GM12878 (cell line): ENCODE results near the gene ITGA6. TPM values are rescaled to one million over a fixed set of nuclear protein-coding genes. Genes with fewer than 3 reads are reported as not detected.

Experiments
- ATAC-seq: fragments of 200-7000 bp; cut with Tn5 transposase; 3 replicates; pipeline ENCODE4 v1.9.1; 2020; ENCODE audit warnings: mild to moderate bottlenecking, moderate library complexity
- BruUV-seq: library from RNA; stranded (reverse); fragments of 400-500 nt; replicated peaks from 2 replicates; lab custom pipeline; 2021; lab: Mats Ljungman, UMichigan
- CTCF ChIA-PET: fragments of 300-600 bp; sonication (Branson Sonifier 250); formaldehyde crosslinking; extraction: SDS; loops from one replicate; lab custom pipeline; 2021; ENCODE audit warnings: inconsistent platforms; lab: Yijun Ruan, JAX
- POLR2A ChIA-PET: fragments of 350-600 bp; formaldehyde crosslinking; extraction: SDS; loops from one replicate; lab custom pipeline; 2021; ENCODE audit warnings: inconsistent platforms; lab: Charles Lee
- RAD21 ChIA-PET: fragments of 300-600 bp; sonication (Branson Sonifier 250); formaldehyde crosslinking; loops from one replicate; lab custom pipeline; 2023; ENCODE audit warnings: antibody characterized with exemption; ENCODE audit not compliant: unreplicated experiment; lab: Charles Lee
- SMC1A ChIA-PET: fragments of 300-600 bp; sonication (Branson Sonifier 250); formaldehyde crosslinking; loops from one replicate; lab custom pipeline; 2023; ENCODE audit not compliant: unreplicated experiment, uncharacterized antibody; lab: Charles Lee
- DNase-seq: peaks from one replicate; pipeline ENCODE4 v3.0.0-alpha.2; 2011; ENCODE audit warnings: low read depth, low spot score
- FAIRE-seq: peaks from 3 replicates; lab custom pipeline; 2011; peaks lifted over from hg19 to GRCh38; lab: Jason Lieb, UNC
- H2AFZ ChIP-seq: 2 replicates; pipeline ENCODE4 v1.6.0; 2011; ENCODE audit warnings: low read depth, low read length, control low read depth; ENCODE audit not compliant: control insufficient read depth
- H3K27ac ChIP-seq: 2 replicates; pipeline ENCODE4 v1.5.1; 2011; ENCODE audit warnings: control low read depth; ENCODE audit not compliant: control insufficient read depth, insufficient read depth
- H3K27me3 ChIP-seq, 2 experiments: replicated peaks in 1 of 2; 2 replicates each; pipeline versions ENCODE4 v1.6.0 to v1.6.1; 2011; ENCODE audit warnings: low read length in 1 of 2; ENCODE audit not compliant: control insufficient read depth in 2 of 2, insufficient read depth in 2 of 2
- H3K36me3 ChIP-seq, 2 experiments: 2 replicates each; pipeline ENCODE4 v1.5.1; 2011; ENCODE audit warnings: low read length in 1 of 2; ENCODE audit not compliant: control insufficient read depth in 2 of 2, insufficient read depth in 2 of 2
- H3K4me1 ChIP-seq: 2 replicates; pipeline ENCODE4 v1.6.1; 2011; ENCODE audit warnings: mild to moderate bottlenecking, low read length, moderate library complexity, mixed read lengths; ENCODE audit not compliant: control insufficient read depth, insufficient read depth
- H3K4me2 ChIP-seq: 2 replicates; pipeline ENCODE4 v1.6.0; 2011; ENCODE audit warnings: control low read depth; ENCODE audit not compliant: control insufficient read depth, insufficient read depth
- H3K4me3 ChIP-seq: fragments of 200-600 bp; sonication (generic); 2 replicates; pipeline ENCODE4 v1.5.1; 2016
- H3K79me2 ChIP-seq: 2 replicates; pipeline ENCODE4 v1.6.0; 2011; ENCODE audit warnings: low read length; ENCODE audit not compliant: control insufficient read depth, insufficient read depth
- H3K9ac ChIP-seq: 2 replicates; pipeline ENCODE4 v1.8.0; 2011; ENCODE audit warnings: low read length, control low read depth, mixed read lengths; ENCODE audit not compliant: control insufficient read depth, insufficient read depth
- H3K9me3 ChIP-seq: replicated peaks from 3 replicates; pipeline ENCODE4 v1.5.1; 2011; ENCODE audit warnings: mild to moderate bottlenecking, low read length; ENCODE audit not compliant: control insufficient read depth, insufficient read depth
- H4K20me1 ChIP-seq: 2 replicates; pipeline ENCODE4 v1.6.0; 2011; ENCODE audit not compliant: control insufficient read depth, insufficient read depth
- PML ChIP-seq: IDR thresholded peaks from 2 replicates; pipeline ENCODE4 v1.6.1; 2012; ENCODE audit warnings: low read length, inconsistent platforms
- POU2F2 ChIP-seq: IDR thresholded peaks from 3 replicates; pipeline ENCODE4 v1.6.1; 2011; ENCODE audit warnings: low read depth, mild to moderate bottlenecking, low read length, borderline replicate concordance
- TBL1XR1 ChIP-seq: IDR thresholded peaks from 2 replicates; pipeline ENCODE4 v1.6.1; 2012; ENCODE audit warnings: low read depth, low read length, improper control_type of control experiment
- ZNF24 ChIP-seq: fragments of 450-650 bp; IDR thresholded peaks from 2 replicates; pipeline ENCODE4 v1.6.1; 2017; ENCODE audit warnings: antibody characterized with exemption, mild to moderate bottlenecking
- WGBS: methylation state at CpG from one replicate; pipeline ENCODE4 v1.1.6; 2016; ENCODE audit warnings: low lambda C conversion rate; ENCODE audit not compliant: insufficient replicate concordance, insufficient coverage; ENCODE audit errors: missing lambda C conversion rate; 5-methylcytosine and 5-hydroxymethylcytosine counted together
- in situ Hi-C: fragments of 300-500 bp; cut with MboI; formaldehyde crosslinking; loops from 9 replicates; pipeline ENCODE4 v1.14.3; 2018; ENCODE audit warnings: mixed read lengths
- intact Hi-C: fragments of 100-400 bp; cut with micrococcal nuclease; formaldehyde crosslinking; loops from one replicate; pipeline ENCODE4 v1.14.2; 2022; ENCODE audit not compliant: unreplicated experiment
- polyA plus RNA-seq, 11 experiments: library from polyadenylated mRNA; depleted of rRNA in 4 of 11; unstranded in 6 of 11; stranded (reverse) in 5 of 11; fragments of >200 nt; fragmentation: Nextera tagmentation in 4 of 11; fragmentation: Illumina TruSeq in 1 of 11; extraction: Ambion mirVana in 4 of 11; extraction: Trizol in 1 of 11; gene quantifications; 1 replicate in 1 of 11; 2 replicates in 10 of 11; pipeline versions ENCODE4 v1.2.1 to v1.2.3, GENCODE V29; 2011 to 2016; ENCODE audit warnings: inconsistent platforms in 2 of 11, missing spikeins in 2 of 11, low read depth in 1 of 11
- total RNA-seq, 4 experiments: library from RNA; depleted of rRNA in 3 of 4; stranded (reverse); fragments of >200 nt in 3 of 4; fragmentation: Illumina TruSeq in 1 of 4; extraction: Trizol in 1 of 4; gene quantifications; 2 replicates each; pipeline versions ENCODE4 v1.2.1 to v1.2.3, GENCODE V29; 2013 to 2021
- TF ChIP-seq, protein P1 (sequence below): IDR thresholded peaks from 2 replicates; pipeline ENCODE4 v1.6.1; 2011; ENCODE audit warnings: mild to moderate bottlenecking, low read depth, low read length, moderate library complexity; ENCODE audit not compliant: insufficient replicate concordance

ITGA6 gene
- total and polyA plus RNA-seq, 10 of the 15 experiments (the other 5 are each of a cell fraction or from before 2014, with no cell fraction given) = 0.01 to 0.36 (median 0.14) TPM; not detected in 2

DNA sequence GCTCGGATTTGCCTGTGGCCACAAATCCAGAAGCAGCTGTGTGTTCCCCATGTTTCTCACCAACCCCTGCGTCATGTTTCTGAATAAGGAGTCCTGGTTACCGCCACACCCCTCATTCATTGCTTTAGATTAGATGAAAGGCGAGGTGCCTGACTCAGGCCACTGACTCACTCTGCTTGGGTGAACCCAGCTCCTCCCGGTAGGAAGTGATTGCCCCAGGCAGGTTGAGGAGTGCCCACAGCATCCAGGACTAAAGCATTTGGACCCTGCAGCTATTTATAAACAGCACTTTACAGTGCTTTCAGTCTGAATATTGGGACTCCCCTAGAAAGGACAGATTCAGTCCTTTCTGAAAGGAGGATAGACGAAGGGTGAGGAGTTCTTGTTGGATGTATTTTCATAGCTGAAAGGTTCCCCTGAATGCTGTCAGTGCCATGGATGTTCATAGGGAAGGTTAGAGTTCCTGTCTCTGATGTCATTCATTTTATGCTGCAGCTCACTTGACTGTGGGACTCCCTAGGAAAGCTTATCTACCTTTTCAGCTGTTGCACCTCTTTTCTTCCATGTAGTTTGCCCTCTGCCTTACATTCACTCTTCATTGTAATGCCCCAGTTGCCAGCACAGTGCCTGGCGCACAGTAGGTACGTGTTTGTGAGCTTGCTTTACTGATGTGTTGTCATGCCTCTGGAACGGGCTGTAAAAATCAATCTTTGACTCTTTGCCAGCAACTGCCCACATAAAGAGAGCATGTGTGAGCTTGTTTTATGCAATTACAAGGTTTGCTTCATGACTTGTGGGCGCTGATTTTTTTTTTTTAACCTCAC lies 14.9 kb downstream of the ITGA6 start:
- Histone ChIP-seq H3K4me3 (no peak overlapping the region), H3K4me2 (no peak overlapping the region), H3K27me3 (peaks cover 0 to 3% of the 10 kb centered on the region in 2 experiments; a peak in 1 of 4 replicates), H4K20me1 (no peaks in the 10 kb centered on the region), H3K27ac (no peak overlapping the region), H3K4me1 (peaks cover 13% of the 10 kb centered on the region), H2AFZ (no peak overlapping the region), H3K9me3 (no peaks in the 10 kb centered on the region), H3K9ac (no peak overlapping the region), H3K79me2 (no peaks in the 10 kb centered on the region), H3K36me3 (no peaks in the 10 kb centered on the region)
- no peak for TF ChIP-seq ZNF24
- TF ChIP-seq PML = no peak
- TF ChIP-seq, protein P1, sequence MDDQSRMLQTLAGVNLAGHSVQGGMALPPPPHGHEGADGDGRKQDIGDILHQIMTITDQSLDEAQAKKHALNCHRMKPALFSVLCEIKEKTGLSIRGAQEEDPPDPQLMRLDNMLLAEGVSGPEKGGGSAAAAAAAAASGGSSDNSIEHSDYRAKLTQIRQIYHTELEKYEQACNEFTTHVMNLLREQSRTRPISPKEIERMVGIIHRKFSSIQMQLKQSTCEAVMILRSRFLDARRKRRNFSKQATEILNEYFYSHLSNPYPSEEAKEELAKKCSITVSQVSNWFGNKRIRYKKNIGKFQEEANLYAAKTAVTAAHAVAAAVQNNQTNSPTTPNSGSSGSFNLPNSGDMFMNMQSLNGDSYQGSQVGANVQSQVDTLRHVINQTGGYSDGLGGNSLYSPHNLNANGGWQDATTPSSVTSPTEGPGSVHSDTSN = no peak
- ATAC-seq (no peak), FAIRE-seq (no peak), DNase-seq (no peak)
- ChIA-PET POLR2A (no interaction called here), SMC1A (interaction anchor here (0.7 to 1.6 kb wide), 3 partner anchors 19 to 45 kb away, joined by 3 to 5 read pairs (median 5); no protein-coding TSS in a partner anchor), CTCF (interaction anchor here (1.0 to 2.9 kb wide), 3 partner anchors 13 to 22 kb away, joined by 3 to 8 read pairs (median 3); no protein-coding TSS in a partner anchor), RAD21 (no interaction called here)
- in situ Hi-C loops (no loop called here), intact Hi-C loops (no loop called here)
- no TSS peak for BruUV-seq
- WGBS = 39% methylated on average over 10 of the region's 10 CpGs

DNA sequence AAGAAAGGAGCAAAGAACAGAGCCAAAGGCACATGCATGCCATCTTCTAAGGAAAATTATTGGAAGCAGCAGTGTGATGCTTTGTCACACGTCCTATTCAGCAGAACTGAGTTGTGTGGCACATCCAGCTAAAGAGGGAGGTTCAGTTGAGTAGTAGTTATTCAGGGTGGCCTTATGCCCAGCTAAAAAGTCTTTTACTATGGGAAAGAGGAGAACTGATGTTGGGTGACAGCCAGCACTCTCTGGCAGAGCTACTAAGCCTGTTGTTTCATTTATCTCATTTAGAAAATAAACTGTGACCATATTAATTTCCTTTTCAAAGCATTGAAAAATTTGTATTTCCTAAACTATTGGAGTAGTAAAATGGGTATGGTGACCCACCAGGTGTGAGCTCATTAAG lies 18.5 kb downstream of the ITGA6 start:
- no peak overlapping the region for H3K9ac ChIP-seq
- ChIA-PET RAD21 (no interaction called here), CTCF (interaction anchor here (0.9 to 1.2 kb wide), 3 partner anchors 12 to 18 kb away, joined by 3 to 5 read pairs (median 5); no protein-coding TSS in a partner anchor), SMC1A (interaction anchor here (0.7 to 0.8 kb wide), 2 partner anchors 82 to 1533 kb away, joined by 3 to 5 read pairs; no protein-coding TSS in a partner anchor), POLR2A (interaction anchor here (0.6 kb wide), 3 partner anchors 158 to 837 kb away, joined by 3 to 4 read pairs (median 3); no protein-coding TSS in a partner anchor)
- TF ChIP-seq POU2F2 (no peak), TBL1XR1 (no peak)
- no peaks in the 10 kb centered on the region for H4K20me1 ChIP-seq
- no peak for FAIRE-seq
- no peaks in the 10 kb centered on the region for H3K79me2 ChIP-seq
- no peak overlapping the region for H2AFZ ChIP-seq
- intact Hi-C loops (no loop called here), in situ Hi-C loops (no loop called here)
- H3K9me3 ChIP-seq = no peaks in the 10 kb centered on the region
- H3K4me3 ChIP-seq = no peak overlapping the region
- H3K4me1 ChIP-seq = 0 out of 2 replicates have a peak, but pooled peaks cover 5% of the 10 kb centered on the region
- H3K27me3 ChIP-seq = peaks cover 0 to 3% of the 10 kb centered on the region in 2 experiments; a peak in 1 of 4 replicates
- H3K4me2 ChIP-seq = no peak overlapping the region
- no TSS peak for BruUV-seq
- no peaks in the 10 kb centered on the region for H3K36me3 ChIP-seq
- H3K27ac ChIP-seq = no peak overlapping the region
- no peak for DNase-seq
- no peak for ATAC-seq
- WGBS = 0% methylated on average over 1 of the region's 1 CpG
